ENCODE results near the gene KCNN4. TPM values are rescaled to one million over a fixed set of nuclear protein-coding genes. Genes with fewer than 3 reads are reported as not detected.
"Not testable (repeated sequence)": the region's sequence is repeated elsewhere in the genome, so short reads cannot be mapped to it uniquely, and the experiment has no call there.

KCNN4 gene
- polyA plus RNA-seq, 4 donors, result 1.1 to 2.6 TPM; not detected in 2

GRCh38 chr19:43764684-43765083 is 16.1 kb downstream of the KCNN4 start:
- H3K27ac ChIP-seq (ENCODE audit: low read depth in 1 of 3, low read length in 2 of 3), result peak overlapping the region in 1 of 3 donors; percentile 79
- FAIRE-seq; H3K4me1 ChIP-seq (ENCODE audit: control insufficient read depth in 3 of 3, insufficient read depth in 2 of 3, low read depth in 1 of 3, low read length in 2 of 3); H3K4me3 ChIP-seq (ENCODE audit: low read depth in 1 of 3, low read length in 3 of 3); H3K9me3 ChIP-seq (ENCODE audit: control insufficient read depth in 2 of 2, insufficient read depth in 1 of 2, low read depth in 1 of 2, low read length in 1 of 2); H3K27me3 ChIP-seq (ENCODE audit: control insufficient read depth in 3 of 3, insufficient read depth in 3 of 3, low read length in 3 of 3); DNase-seq: not testable (repeated sequence)
- H3K36me3 ChIP-seq (ENCODE audit: control insufficient read depth in 3 of 3, insufficient read depth in 2 of 3, low read depth in 1 of 3, low read length in 3 of 3), result peaks cover 0 to 10% (median 0%) of the 10 kb centered on the region in 3 donors
- WGBS, 3 donors, result 75 to 84% (median 78%) methylated on average over 8 of the region's 8 CpGs

- no peaks in the 10 kb centered on the region for H3K27me3 ChIP-seq (ENCODE audit: control insufficient read depth in 3 of 3, insufficient read depth in 3 of 3, low read length in 3 of 3)
- peak overlapping the region in 1 of 3 donors; percentile 21 for H3K27ac ChIP-seq (ENCODE audit: low read depth in 1 of 3, low read length in 2 of 3)
- FAIRE-seq (no peak), DNase-seq (no peak)
- peaks cover 0 to 5% (median 0%) of the 10 kb centered on the region in 3 donors for H3K4me1 ChIP-seq (ENCODE audit: control insufficient read depth in 3 of 3, insufficient read depth in 2 of 3, low read depth in 1 of 3, low read length in 2 of 3)
- H3K36me3 ChIP-seq (ENCODE audit: control insufficient read depth in 3 of 3, insufficient read depth in 2 of 3, low read depth in 1 of 3, low read length in 3 of 3), result peaks cover 0 to 5% (median 0%) of the 10 kb centered on the region in 3 donors
- H3K9me3 ChIP-seq (ENCODE audit: control insufficient read depth in 2 of 2, insufficient read depth in 1 of 2, low read depth in 1 of 2, low read length in 1 of 2), result no peaks in the 10 kb centered on the region
- 61 to 72% (median 70%) methylated on average over 3 of the region's 3 CpGs for WGBS, 3 donors
- H3K4me3 ChIP-seq (ENCODE audit: low read depth in 1 of 3, low read length in 3 of 3), result no peak overlapping the region
These were observed 17.3 kb downstream of the KCNN4 start for GRCh38 chr19:43763473-43763939.

DNA sequence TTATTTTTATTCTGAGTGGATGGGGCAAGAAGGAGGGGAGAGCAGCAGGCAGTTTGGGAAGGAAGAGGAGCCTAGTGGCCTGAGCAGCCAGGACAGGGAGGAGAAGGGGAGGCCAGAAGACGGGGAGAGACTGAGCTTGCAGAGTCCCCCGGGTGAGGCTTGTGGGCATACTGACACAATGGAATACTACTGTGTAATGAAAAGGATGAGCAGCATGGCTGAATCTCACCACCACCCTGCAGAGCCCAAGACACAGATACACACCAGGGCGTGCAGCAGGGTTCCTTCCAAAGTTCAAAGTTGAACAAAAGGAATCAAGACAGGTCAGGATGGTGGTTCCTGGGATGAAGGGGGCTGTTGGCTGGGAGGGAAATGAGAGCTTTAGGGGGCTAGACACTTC is 18.0 kb downstream of the KCNN4 start:
- Histone ChIP-seq H3K9me3 (ENCODE audit: control insufficient read depth in 2 of 2, insufficient read depth in 1 of 2, low read depth in 1 of 2, low read length in 1 of 2) (no peaks in the 10 kb centered on the region), H3K27ac (ENCODE audit: low read depth in 1 of 3, low read length in 2 of 3) (no peak overlapping the region), H3K27me3 (ENCODE audit: control insufficient read depth in 3 of 3, insufficient read depth in 3 of 3, low read length in 3 of 3) (no peaks in the 10 kb centered on the region), H3K4me3 (ENCODE audit: low read depth in 1 of 3, low read length in 3 of 3) (no peak overlapping the region), H3K36me3 (ENCODE audit: control insufficient read depth in 3 of 3, insufficient read depth in 2 of 3, low read depth in 1 of 3, low read length in 3 of 3) (peaks cover 0 to 5% (median 0%) of the 10 kb centered on the region in 3 donors), H3K4me1 (ENCODE audit: control insufficient read depth in 3 of 3, insufficient read depth in 2 of 3, low read depth in 1 of 3, low read length in 2 of 3) (peaks cover 0 to 5% (median 0%) of the 10 kb centered on the region in 3 donors)
- FAIRE-seq (no peak), DNase-seq (no peak)
- 72 to 81% (median 75%) methylated on average over 3 of the region's 3 CpGs for WGBS, 3 donors

DNA sequence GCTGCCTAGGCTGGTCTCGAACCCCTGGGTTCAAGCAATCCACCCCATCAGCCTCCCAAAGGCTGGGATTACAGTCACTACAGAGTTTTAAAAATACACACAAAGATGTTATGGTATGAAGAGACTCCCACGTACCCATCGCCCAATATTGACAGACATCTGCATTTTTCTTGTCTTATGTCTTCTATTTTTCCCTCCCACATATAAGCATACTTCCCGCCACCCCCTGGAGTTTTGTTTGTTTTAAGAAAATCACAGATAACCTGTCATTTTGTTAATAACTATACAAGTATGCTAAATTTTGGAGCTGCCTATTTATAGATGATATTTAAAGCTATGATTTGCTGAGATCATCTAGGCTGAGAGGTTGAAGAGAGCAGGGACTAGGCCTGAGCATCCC is 19.8 kb downstream of the KCNN4 start:
- Histone ChIP-seq H3K9me3 (ENCODE audit: control insufficient read depth in 2 of 2, insufficient read depth in 1 of 2, low read depth in 1 of 2, low read length in 1 of 2) (no peaks in the 10 kb centered on the region), H3K27ac (ENCODE audit: low read depth in 1 of 3, low read length in 2 of 3) (no peak overlapping the region), H3K27me3 (ENCODE audit: control insufficient read depth in 3 of 3, insufficient read depth in 3 of 3, low read length in 3 of 3) (no peaks in the 10 kb centered on the region), H3K4me3 (ENCODE audit: low read depth in 1 of 3, low read length in 3 of 3) (no peak overlapping the region), H3K36me3 (ENCODE audit: control insufficient read depth in 3 of 3, insufficient read depth in 2 of 3, low read depth in 1 of 3, low read length in 3 of 3) (no peaks in the 10 kb centered on the region), H3K4me1 (ENCODE audit: control insufficient read depth in 3 of 3, insufficient read depth in 2 of 3, low read depth in 1 of 3, low read length in 2 of 3) (peaks cover 0 to 2% (median 0%) of the 10 kb centered on the region in 3 donors)
- DNase-seq, result no peak
- FAIRE-seq, result no peak
- whole genome bisulfite sequencing, 3 donors, result 89 to 91% (median 91%) methylated on average over 4 of the region's 4 CpGs

DNA sequence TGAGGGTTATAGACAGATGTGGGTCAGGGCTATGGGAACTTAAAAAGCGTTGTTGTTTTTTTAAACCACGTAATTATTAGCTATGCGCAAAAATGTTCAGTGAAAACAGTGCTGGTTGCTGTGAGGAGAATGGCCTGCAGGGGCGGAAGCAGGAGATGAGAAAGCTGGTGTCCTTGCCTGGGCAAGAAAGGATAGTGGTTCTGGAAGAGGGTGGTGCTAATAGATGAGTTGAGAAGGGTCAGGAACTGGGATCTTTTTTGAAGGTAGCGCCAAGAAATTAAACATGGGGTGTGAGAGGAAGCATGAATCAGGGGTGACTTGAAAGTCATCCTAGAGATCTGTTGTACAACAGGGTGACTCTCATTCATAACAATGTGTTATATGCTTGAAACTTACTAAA is 21.3 kb downstream of the KCNN4 start:
- Histone ChIP-seq H3K4me1 (ENCODE audit: control insufficient read depth in 3 of 3, insufficient read depth in 2 of 3, low read depth in 1 of 3, low read length in 2 of 3) (no peaks in the 10 kb centered on the region), H3K27me3 (ENCODE audit: control insufficient read depth in 3 of 3, insufficient read depth in 3 of 3, low read length in 3 of 3) (no peaks in the 10 kb centered on the region), H3K4me3 (ENCODE audit: low read depth in 1 of 3, low read length in 3 of 3) (no peak overlapping the region), H3K36me3 (ENCODE audit: control insufficient read depth in 3 of 3, insufficient read depth in 2 of 3, low read depth in 1 of 3, low read length in 3 of 3) (no peaks in the 10 kb centered on the region), H3K9me3 (ENCODE audit: control insufficient read depth in 2 of 2, insufficient read depth in 1 of 2, low read depth in 1 of 2, low read length in 1 of 2) (no peaks in the 10 kb centered on the region), H3K27ac (ENCODE audit: low read depth in 1 of 3, low read length in 2 of 3) (no peak overlapping the region)
- DNase-seq, result no peak
- WGBS, 3 donors, result 77 to 82% (median 78%) methylated on average over 5 of the region's 5 CpGs
- FAIRE-seq, result no peak

DNA sequence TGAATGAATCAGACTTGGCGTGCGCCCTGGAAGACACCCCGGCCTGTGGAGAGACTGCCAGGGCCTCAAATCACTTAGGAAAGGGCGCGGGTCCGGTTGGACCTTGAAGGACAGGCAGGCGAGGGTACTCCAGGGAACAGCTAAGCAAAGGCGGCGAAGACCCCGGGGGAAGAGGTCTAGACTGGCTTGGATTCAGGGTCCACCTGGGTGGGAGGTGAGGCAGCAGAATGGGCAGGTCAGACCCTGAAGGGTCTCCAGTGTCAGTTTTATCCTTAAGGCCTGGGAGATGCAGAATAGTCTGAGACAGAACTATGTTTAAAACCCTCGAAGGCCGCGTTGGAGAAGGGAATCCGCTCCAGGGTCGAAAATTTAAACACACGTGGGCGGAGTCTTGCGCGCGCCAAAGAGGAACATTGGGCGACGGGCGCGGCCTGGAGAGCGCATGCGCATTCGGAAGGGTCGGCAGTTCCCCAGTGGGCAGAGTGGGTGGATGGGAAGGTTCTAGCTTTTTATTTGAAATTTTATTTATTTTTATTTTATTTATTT is 25.4 kb downstream of the KCNN4 start:
- H3K27me3 ChIP-seq (ENCODE audit: control insufficient read depth in 3 of 3, insufficient read depth in 3 of 3, low read length in 3 of 3), result no peaks in the 10 kb centered on the region
- peaks cover 0 to 10% (median 3%) of the 10 kb centered on the region in 3 donors for H3K36me3 ChIP-seq (ENCODE audit: control insufficient read depth in 3 of 3, insufficient read depth in 2 of 3, low read depth in 1 of 3, low read length in 3 of 3)
- DNase-seq (peak; percentile 77 to 83), FAIRE-seq (no peak)
- H3K4me1 ChIP-seq (ENCODE audit: control insufficient read depth in 3 of 3, insufficient read depth in 2 of 3, low read depth in 1 of 3, low read length in 2 of 3), result peaks cover 0 to 4% (median 2%) of the 10 kb centered on the region in 3 donors
- H3K27ac ChIP-seq (ENCODE audit: low read depth in 1 of 3, low read length in 2 of 3), result peak overlapping the region; percentile 97 to 99 (median 98)
- no peaks in the 10 kb centered on the region for H3K9me3 ChIP-seq (ENCODE audit: control insufficient read depth in 2 of 2, insufficient read depth in 1 of 2, low read depth in 1 of 2, low read length in 1 of 2)
- WGBS, 3 donors, result 0 to 1% (median 0%) methylated on average over 28 of the region's 28 CpGs
- H3K4me3 ChIP-seq (ENCODE audit: low read depth in 1 of 3, low read length in 3 of 3), result peak overlapping the region; percentile 42 to 79 (median 79)

DNA sequence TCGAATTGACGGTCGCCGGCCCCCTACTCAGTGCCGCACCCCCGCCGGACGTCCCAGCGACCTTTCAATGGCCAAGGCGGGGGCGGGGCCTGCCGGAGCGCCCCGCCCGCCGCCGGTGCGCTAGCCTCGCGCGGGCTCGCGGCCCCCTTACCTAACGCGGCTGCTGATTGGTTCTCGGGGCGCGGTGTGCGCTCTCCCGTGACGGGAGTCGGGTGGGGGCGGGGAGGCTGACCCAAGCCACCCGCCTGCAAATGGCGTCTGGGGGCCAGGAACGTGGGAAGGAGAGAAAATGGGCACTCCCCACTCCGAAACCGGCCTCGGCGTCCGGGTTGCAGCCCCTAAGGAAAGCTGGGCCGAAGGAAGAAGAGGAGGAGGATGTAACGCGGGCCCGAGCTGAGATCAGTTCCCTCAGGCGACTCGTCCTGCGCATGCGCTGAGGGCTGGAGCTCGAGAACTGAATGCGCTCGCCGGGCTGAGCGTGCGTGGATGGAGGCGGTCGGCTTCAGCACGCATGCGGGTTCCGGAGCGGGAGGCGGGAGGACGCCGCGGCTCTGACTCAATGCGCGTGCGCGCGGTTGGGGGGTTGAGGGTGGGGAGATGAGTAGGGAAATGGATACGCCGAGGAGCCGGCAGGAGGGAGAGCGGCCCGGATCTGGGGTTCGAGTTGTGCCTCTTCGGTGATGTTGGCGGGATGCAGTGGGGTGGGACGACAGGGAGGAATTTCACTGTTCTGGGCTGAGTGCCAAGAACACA is 26.1 kb downstream of the KCNN4 start, which contains the start of gene SMG9:
Gene SMG9, minus strand, starts transcription at position 460 of the 753 bp plus-strand sequence. CDS start 4,221 bp downstream, outside the sequence.
- Histone ChIP-seq H3K4me1 (ENCODE audit: control insufficient read depth in 3 of 3, insufficient read depth in 2 of 3, low read depth in 1 of 3, low read length in 2 of 3) (peaks cover 0 to 4% (median 2%) of the 10 kb centered on the region in 3 donors), H3K4me3 (ENCODE audit: low read depth in 1 of 3, low read length in 3 of 3) (peak within 1 kb of the TSS; percentile 42 to 79 (median 79))
- no peak for FAIRE-seq

GRCh38 chr19:43754253-43754502 is 26.6 kb downstream of the KCNN4 start:
- Histone ChIP-seq H3K36me3 (ENCODE audit: control insufficient read depth in 3 of 3, insufficient read depth in 2 of 3, low read depth in 1 of 3, low read length in 3 of 3) (peaks cover 1 to 18% (median 6%) of the 10 kb centered on the region in 3 donors), H3K27ac (ENCODE audit: low read depth in 1 of 3, low read length in 2 of 3) (peak overlapping the region; percentile 97 to 99 (median 98)), H3K27me3 (ENCODE audit: control insufficient read depth in 3 of 3, insufficient read depth in 3 of 3, low read length in 3 of 3) (no peaks in the 10 kb centered on the region), H3K4me3 (ENCODE audit: low read depth in 1 of 3, low read length in 3 of 3) (peak overlapping the region; percentile 42 to 79 (median 79)), H3K4me1 (ENCODE audit: control insufficient read depth in 3 of 3, insufficient read depth in 2 of 3, low read depth in 1 of 3, low read length in 2 of 3) (peaks cover 0 to 4% (median 2%) of the 10 kb centered on the region in 3 donors), H3K9me3 (ENCODE audit: control insufficient read depth in 2 of 2, insufficient read depth in 1 of 2, low read depth in 1 of 2, low read length in 1 of 2) (no peaks in the 10 kb centered on the region)
- FAIRE-seq, result no peak
- WGBS, 3 donors, result 0 to 1% (median 0%) methylated on average over 11 of the region's 11 CpGs
- DNase-seq, result no peak

More for the DNA sequence above, 26.1 kb downstream of the KCNN4 start, which contains the start of gene SMG9:
- Histone ChIP-seq H3K27ac (ENCODE audit: low read depth in 1 of 3, low read length in 2 of 3) (peak within 1 kb of the TSS; percentile 97 to 99 (median 98)), H3K9me3 (ENCODE audit: control insufficient read depth in 2 of 2, insufficient read depth in 1 of 2, low read depth in 1 of 2, low read length in 1 of 2) (no peaks in the 10 kb centered on the region), H3K36me3 (ENCODE audit: control insufficient read depth in 3 of 3, insufficient read depth in 2 of 3, low read depth in 1 of 3, low read length in 3 of 3) (peaks cover 0 to 14% (median 3%) of the 10 kb centered on the region in 3 donors), H3K27me3 (ENCODE audit: control insufficient read depth in 3 of 3, insufficient read depth in 3 of 3, low read length in 3 of 3) (no peaks in the 10 kb centered on the region)
- peak; percentile 99 for DNase-seq
- 0 to 1% (median 0%) methylated on average over 69 to 79 of the region's 79 CpGs for WGBS, 3 donors
